ENCODE data around the gene TMEM150B. TPM values are rescaled to one million over a fixed set of nuclear protein-coding genes. Genes with fewer than 3 reads are reported as not detected.

TMEM150B gene
- total and polyA plus RNA-seq, 9 of the 15 experiments (the other 6 are each of a cell fraction or from before 2014, with no cell fraction given): 0.47 to 1.3 (median 0.74) TPM; not detected in 2

DNA sequence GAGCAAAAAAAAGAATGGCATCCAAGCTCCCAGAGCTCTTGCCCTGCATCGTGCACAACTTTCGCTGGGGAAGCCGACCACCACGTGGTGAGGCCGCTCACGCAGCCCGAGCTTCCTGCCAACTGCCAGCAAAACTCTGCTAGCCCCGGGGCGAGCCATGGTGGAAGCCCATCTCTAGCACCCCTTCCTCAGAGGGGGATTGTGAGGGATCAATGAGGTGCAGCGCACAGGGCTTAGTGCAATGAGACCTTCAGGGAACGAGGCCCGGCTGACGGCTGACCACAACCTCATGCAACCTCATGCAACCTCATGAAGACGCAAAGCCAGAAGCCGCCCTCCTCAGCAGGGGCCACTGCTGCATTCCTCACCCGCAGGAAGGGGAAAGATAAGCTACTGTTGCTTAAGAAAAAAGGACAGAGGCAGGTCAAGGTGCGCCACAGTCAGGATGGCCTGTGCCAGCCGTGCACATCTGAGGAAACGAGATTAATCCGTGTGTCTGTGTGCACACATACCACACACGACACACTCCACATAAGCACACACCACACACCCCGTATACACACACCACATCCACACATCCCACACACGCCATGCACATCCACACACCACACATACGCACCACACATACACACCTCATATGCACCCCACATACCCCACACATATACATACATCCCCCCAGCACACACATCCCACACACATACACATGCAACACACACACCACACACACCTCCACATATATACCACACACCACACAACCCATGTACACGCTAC lies 54.8 kb downstream of the TMEM150B start (continued):
- no peak for TF ChIP-seq POU5F1 (IDR thresholded peaks at IDR 0.05; ENCODE audit: borderline replicate concordance, low read depth, low read length, partially characterized antibody)
- TF ChIP-seq ZC3H8 (IDR thresholded peaks at IDR 0.05): no peak
- TF ChIP-seq SAP30 (IDR thresholded peaks at IDR 0.05; ENCODE audit: borderline replicate concordance, insufficient read depth, low read depth, low read length, poor library complexity, severe bottlenecking): no peak
- no peak for TF ChIP-seq ZNF24 (IDR thresholded peaks at IDR 0.05)
- TF ChIP-seq, protein P1, sequence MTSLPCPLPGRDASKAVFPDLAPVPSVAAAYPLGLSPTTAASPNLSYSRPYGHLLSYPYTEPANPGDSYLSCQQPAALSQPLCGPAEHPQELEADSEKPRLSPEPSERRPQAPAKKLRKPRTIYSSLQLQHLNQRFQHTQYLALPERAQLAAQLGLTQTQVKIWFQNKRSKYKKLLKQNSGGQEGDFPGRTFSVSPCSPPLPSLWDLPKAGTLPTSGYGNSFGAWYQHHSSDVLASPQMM (CRISPR knock-in tag; IDR thresholded peaks at IDR 0.05): no peak
- no peak for TF ChIP-seq SMARCC2 (IDR thresholded peaks at IDR 0.05; ENCODE audit: low read depth)
- no peak for TF ChIP-seq ZNF140 (CRISPR knock-in tag; IDR thresholded peaks at IDR 0.05)
- 0 out of 2 replicates have a peak, but pooled peaks have one; percentile 35 for TF ChIP-seq TRIM28 (IDR thresholded peaks at IDR 0.05)
- no peak for TF ChIP-seq MTF1 (CRISPR knock-in tag; IDR thresholded peaks at IDR 0.05; ENCODE audit: borderline replicate concordance)
- no peak for TF ChIP-seq ADNP (tag; IDR thresholded peaks at IDR 0.05)
- 0 out of 2 replicates have a peak, but pooled peaks have one; percentile 51 for TF ChIP-seq ZNF311 (CRISPR knock-in tag; IDR thresholded peaks at IDR 0.05)
- TF ChIP-seq POLR3A (IDR thresholded peaks at IDR 0.05; ENCODE audit: borderline replicate concordance, extremely low read depth, insufficient read depth, insufficient read length): no peak
- no peak for TF ChIP-seq ETV6 (IDR thresholded peaks at IDR 0.05; ENCODE audit: borderline replicate concordance in 1 of 2, low read depth in 2 of 2, low read length in 1 of 2)
- no peak for TF ChIP-seq ETV6 (CRISPR knock-in tag; IDR thresholded peaks at IDR 0.05; ENCODE audit: borderline replicate concordance)
- TF ChIP-seq MAFF (IDR thresholded peaks at IDR 0.05; ENCODE audit: low read length): no peak
- TF ChIP-seq ZNF668 (CRISPR knock-in tag; IDR thresholded peaks at IDR 0.05): no peak
- TF ChIP-seq CHCHD3 (CRISPR knock-in tag; IDR thresholded peaks at IDR 0.05): no peak
- TF ChIP-seq EHMT2 (IDR thresholded peaks at IDR 0.05): 0 out of 2 replicates have a peak, but pooled peaks have one; percentile 16
- peak; percentile 72; the same call in 1 of the 2 replicates for TF ChIP-seq CBX1 (IDR thresholded peaks at IDR 0.05; ENCODE audit: low read depth)
- TF ChIP-seq MEF2D (tag; conservative IDR thresholded peaks at IDR 0.05; ENCODE audit: low read depth): no peak
- TF ChIP-seq GATAD2B (IDR thresholded peaks at IDR 0.05; ENCODE audit: borderline replicate concordance): no peak
- no peak for TF ChIP-seq BMI1 (IDR thresholded peaks at IDR 0.05; ENCODE audit: low read length)
- TF ChIP-seq PRMT5 (CRISPR knock-in tag; IDR thresholded peaks at IDR 0.05): no peak
- TF ChIP-seq TCF7 (IDR thresholded peaks at IDR 0.05; ENCODE audit: borderline replicate concordance): no peak
- TF ChIP-seq ZNF143 (CRISPR knock-in tag; IDR thresholded peaks at IDR 0.05): peak; percentile 45; the same call in 1 of the 2 replicates
- TF ChIP-seq NFE2 (IDR thresholded peaks at IDR 0.05; ENCODE audit: low read depth): no peak
- TF ChIP-seq, protein P2, sequence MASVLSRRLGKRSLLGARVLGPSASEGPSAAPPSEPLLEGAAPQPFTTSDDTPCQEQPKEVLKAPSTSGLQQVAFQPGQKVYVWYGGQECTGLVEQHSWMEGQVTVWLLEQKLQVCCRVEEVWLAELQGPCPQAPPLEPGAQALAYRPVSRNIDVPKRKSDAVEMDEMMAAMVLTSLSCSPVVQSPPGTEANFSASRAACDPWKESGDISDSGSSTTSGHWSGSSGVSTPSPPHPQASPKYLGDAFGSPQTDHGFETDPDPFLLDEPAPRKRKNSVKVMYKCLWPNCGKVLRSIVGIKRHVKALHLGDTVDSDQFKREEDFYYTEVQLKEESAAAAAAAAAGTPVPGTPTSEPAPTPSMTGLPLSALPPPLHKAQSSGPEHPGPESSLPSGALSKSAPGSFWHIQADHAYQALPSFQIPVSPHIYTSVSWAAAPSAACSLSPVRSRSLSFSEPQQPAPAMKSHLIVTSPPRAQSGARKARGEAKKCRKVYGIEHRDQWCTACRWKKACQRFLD (CRISPR knock-in tag; IDR thresholded peaks at IDR 0.05): peak; percentile 73

Data from K562 (cell line).